Activated T-cell treated with anti-CD3 and anti-CD28 coated beads, Interleukin-2, amount 50 U/mL, for 1 hour (primary cell): ENCODE measurements around the gene HOXD3.

ENCODE experiments used
- DNase-seq: peaks from one replicate; pipeline ENCODE4 v3.0.0-alpha.2; 2020

Gene HOXD3

GRCh38 chr2:176151442-176152287 is 5.4 kb upstream of the HOXD3 start, which contains the start of gene HOXD4:
HOXD4 (plus strand) TSS chr2:176151550; CDS start chr2:176151634, 84 bp downstream.
- no peak for DNase-seq

- no peak for DNase-seq
Measured at GRCh38 chr2:176152350-176153181, 4.5 kb upstream of the HOXD3 start.

GRCh38 chr2:176154576-176155252 is 2.4 kb upstream of the HOXD3 start:
- no peak for DNase-seq

- DNase-seq: no peak
Measured at GRCh38 chr2:176155356-176156044, 1.6 kb upstream of the HOXD3 start.

- DNase-seq: no peak
Measured at GRCh38 chr2:176156301-176156806, 753 bp upstream of the HOXD3 start.

- DNase-seq: no peak
Measured at GRCh38 chr2:176157499-176158185, 535 bp downstream of the HOXD3 start.

- no peak for DNase-seq
Measured at GRCh38 chr2:176158186-176158591, 1.1 kb downstream of the HOXD3 start.

GRCh38 chr2:176158855-176159662 is 2.0 kb downstream of the HOXD3 start:
- no peak for DNase-seq

GRCh38 chr2:176159663-176160250 is 2.6 kb downstream of the HOXD3 start:
- DNase-seq: no peak

GRCh38 chr2:176160251-176160985 is 3.3 kb downstream of the HOXD3 start:
- no peak for DNase-seq

GRCh38 chr2:176160986-176161824 is 4.1 kb downstream of the HOXD3 start:
- no peak for DNase-seq

- DNase-seq: no peak
Measured at GRCh38 chr2:176161825-176162626, 4.9 kb downstream of the HOXD3 start.

GRCh38 chr2:176162911-176163671 is 6.0 kb downstream of the HOXD3 start:
- no peak for DNase-seq

GRCh38 chr2:176163672-176164056 is 6.6 kb downstream of the HOXD3 start:
- no peak for DNase-seq

- no peak for DNase-seq
Measured at GRCh38 chr2:176164201-176164600, 7.1 kb downstream of the HOXD3 start.

GRCh38 chr2:176164611-176165369 is 7.7 kb downstream of the HOXD3 start:
- no peak for DNase-seq
